ENCODE measurements around the gene CDON.
"Not testable (repeated sequence)": the region's sequence is repeated elsewhere in the genome, so short reads cannot be mapped to it uniquely, and the experiment has no call there.

CDON gene

GRCh38 chr11:126032375-126032774 is 30.3 kb downstream of the CDON start:
- H3K27me3 ChIP-seq (ENCODE audit: insufficient read depth, low read length, poor library complexity), result no peaks in the 10 kb centered on the region
- no peak overlapping the region for H2BK15ac ChIP-seq (replicated peaks; ENCODE audit: low read depth)
- no peak overlapping the region for H2BK120ac ChIP-seq (ENCODE audit: low read depth, low read length)
- H3K4me2 ChIP-seq (ENCODE audit: low read length), result no peak overlapping the region
- no peak overlapping the region for H3K4ac ChIP-seq (ENCODE audit: low read depth, low read length)
- H4K5ac ChIP-seq (ENCODE audit: low read length), result no peak overlapping the region
- H3K9ac ChIP-seq (ENCODE audit: low read length), result no peak overlapping the region
- no peaks in the 10 kb centered on the region for H3K36me3 ChIP-seq (ENCODE audit: control insufficient read depth, insufficient read depth, low read length)
- no peak for DNase-seq
- no peak overlapping the region for H2AK5ac ChIP-seq (ENCODE audit: low read length)
- H3K27ac ChIP-seq (ENCODE audit: low read depth, low read length), result no peak overlapping the region
- H3K23ac ChIP-seq (ENCODE audit: low read length), result no peak overlapping the region
- H4K8ac ChIP-seq (ENCODE audit: low read depth, low read length), result no peak overlapping the region
- no peak overlapping the region for H3K56ac ChIP-seq (ENCODE audit: low read length)
- H2BK5ac ChIP-seq (ENCODE audit: low read length), result no peak overlapping the region
- H3K4me3 ChIP-seq (ENCODE audit: low read length), result no peak overlapping the region
- H3K79me1 ChIP-seq (ENCODE audit: low read length), result peaks cover 4% of the 10 kb centered on the region
- no peak overlapping the region for H3K18ac ChIP-seq (ENCODE audit: low read length)
- H3K4me1 ChIP-seq (ENCODE audit: control insufficient read depth, low read depth, low read length), result peaks cover 8% of the 10 kb centered on the region
- no peaks in the 10 kb centered on the region for H3K79me2 ChIP-seq (ENCODE audit: control insufficient read depth, insufficient read depth, low read length)
- no CpG with 5 or more reads among the region's 7 CpGs for WGBS (ENCODE audit: extremely low coverage, insufficient coverage, low lambda C conversion rate)

GRCh38 chr11:126029805-126030204 is 32.9 kb downstream of the CDON start:
- no CpG with 5 or more reads among the region's 2 CpGs for WGBS (ENCODE audit: extremely low coverage, insufficient coverage, low lambda C conversion rate)

GRCh38 chr11:126029237-126029636 is 33.4 kb downstream of the CDON start:
- Histone ChIP-seq H3K79me2 (ENCODE audit: control insufficient read depth, insufficient read depth, low read length) (no peaks in the 10 kb centered on the region), H3K27me3 (ENCODE audit: insufficient read depth, low read length, poor library complexity) (no peaks in the 10 kb centered on the region), H2BK120ac (ENCODE audit: low read depth, low read length) (no peak overlapping the region), H3K27ac (ENCODE audit: low read depth, low read length) (no peak overlapping the region), H3K4me2 (ENCODE audit: low read length) (no peak overlapping the region), H3K4me1 (ENCODE audit: control insufficient read depth, low read depth, low read length) (peaks cover 5% of the 10 kb centered on the region), H3K79me1 (ENCODE audit: low read length) (peaks cover 3% of the 10 kb centered on the region), H3K4me3 (ENCODE audit: low read length) (no peak overlapping the region), H3K36me3 (ENCODE audit: control insufficient read depth, insufficient read depth, low read length) (no peaks in the 10 kb centered on the region), H3K9ac (ENCODE audit: low read length) (no peak overlapping the region), H2AK5ac (ENCODE audit: low read length) (no peak overlapping the region), H2BK15ac (replicated peaks; ENCODE audit: low read depth) (no peak overlapping the region), H4K5ac (ENCODE audit: low read length) (no peak overlapping the region), H4K8ac (ENCODE audit: low read depth, low read length) (no peak overlapping the region), H2BK5ac (ENCODE audit: low read length) (no peak overlapping the region), H3K18ac (ENCODE audit: low read length) (no peak overlapping the region), H3K56ac (ENCODE audit: low read length) (no peak overlapping the region), H3K23ac (ENCODE audit: low read length) (no peak overlapping the region), H3K4ac (ENCODE audit: low read depth, low read length) (no peak overlapping the region)
- no CpG with 5 or more reads among the region's 4 CpGs for WGBS (ENCODE audit: extremely low coverage, insufficient coverage, low lambda C conversion rate)
- DNase-seq, result no peak

More at GRCh38 chr11:126029805-126030204, 32.9 kb downstream of the CDON start:
- H3K27ac ChIP-seq (ENCODE audit: low read depth, low read length), result no peak overlapping the region
- no peak overlapping the region for H3K4me3 ChIP-seq (ENCODE audit: low read length)
- H3K56ac ChIP-seq (ENCODE audit: low read length), result no peak overlapping the region
- no peaks in the 10 kb centered on the region for H3K36me3 ChIP-seq (ENCODE audit: control insufficient read depth, insufficient read depth, low read length)
- H2AK5ac ChIP-seq (ENCODE audit: low read length), result no peak overlapping the region
- H2BK5ac ChIP-seq (ENCODE audit: low read length), result no peak overlapping the region
- no peak overlapping the region for H3K4me2 ChIP-seq (ENCODE audit: low read length)
- H3K4me1 ChIP-seq (ENCODE audit: control insufficient read depth, low read depth, low read length), result peaks cover 8% of the 10 kb centered on the region
- H3K9ac ChIP-seq (ENCODE audit: low read length), result no peak overlapping the region
- peaks cover 4% of the 10 kb centered on the region for H3K79me1 ChIP-seq (ENCODE audit: low read length)
- DNase-seq, result no peak
- H4K8ac ChIP-seq (ENCODE audit: low read depth, low read length), result no peak overlapping the region
- H3K23ac ChIP-seq (ENCODE audit: low read length), result no peak overlapping the region
- H3K4ac ChIP-seq (ENCODE audit: low read depth, low read length), result no peak overlapping the region
- no peaks in the 10 kb centered on the region for H3K79me2 ChIP-seq (ENCODE audit: control insufficient read depth, insufficient read depth, low read length)
- no peak overlapping the region for H4K5ac ChIP-seq (ENCODE audit: low read length)
- no peak overlapping the region for H2BK120ac ChIP-seq (ENCODE audit: low read depth, low read length)
- no peak overlapping the region for H2BK15ac ChIP-seq (replicated peaks; ENCODE audit: low read depth)
- H3K27me3 ChIP-seq (ENCODE audit: insufficient read depth, low read length, poor library complexity), result no peaks in the 10 kb centered on the region
- no peak overlapping the region for H3K18ac ChIP-seq (ENCODE audit: low read length)

GRCh38 chr11:126028534-126028933 is 34.1 kb downstream of the CDON start:
- H3K4me3 ChIP-seq (ENCODE audit: low read length); H3K9ac ChIP-seq (ENCODE audit: low read length); H3K79me2 ChIP-seq (ENCODE audit: control insufficient read depth, insufficient read depth, low read length); H3K27ac ChIP-seq (ENCODE audit: low read depth, low read length); H2BK120ac ChIP-seq (ENCODE audit: low read depth, low read length); H3K4me1 ChIP-seq (ENCODE audit: control insufficient read depth, low read depth, low read length); H4K8ac ChIP-seq (ENCODE audit: low read depth, low read length); H2BK5ac ChIP-seq (ENCODE audit: low read length); H3K79me1 ChIP-seq (ENCODE audit: low read length); H3K27me3 ChIP-seq (ENCODE audit: insufficient read depth, low read length, poor library complexity); H3K23ac ChIP-seq (ENCODE audit: low read length); H3K4ac ChIP-seq (ENCODE audit: low read depth, low read length); H3K18ac ChIP-seq (ENCODE audit: low read length); DNase-seq; H3K36me3 ChIP-seq (ENCODE audit: control insufficient read depth, insufficient read depth, low read length); H2AK5ac ChIP-seq (ENCODE audit: low read length); H4K5ac ChIP-seq (ENCODE audit: low read length); H3K4me2 ChIP-seq (ENCODE audit: low read length); H3K56ac ChIP-seq (ENCODE audit: low read length); H2BK15ac ChIP-seq (replicated peaks; ENCODE audit: low read depth): not testable (repeated sequence)
- no CpG with 5 or more reads among the region's 3 CpGs for WGBS (ENCODE audit: extremely low coverage, insufficient coverage, low lambda C conversion rate)

GRCh38 chr11:126026579-126026978 is 36.1 kb downstream of the CDON start:
- Histone ChIP-seq H3K4me2 (ENCODE audit: low read length) (no peak overlapping the region), H3K4me1 (ENCODE audit: control insufficient read depth, low read depth, low read length) (no peaks in the 10 kb centered on the region), H3K56ac (ENCODE audit: low read length) (no peak overlapping the region), H3K79me2 (ENCODE audit: control insufficient read depth, insufficient read depth, low read length) (no peaks in the 10 kb centered on the region), H4K5ac (ENCODE audit: low read length) (no peak overlapping the region), H4K8ac (ENCODE audit: low read depth, low read length) (no peak overlapping the region), H3K79me1 (ENCODE audit: low read length) (peaks cover 1% of the 10 kb centered on the region), H3K4ac (ENCODE audit: low read depth, low read length) (no peak overlapping the region), H3K4me3 (ENCODE audit: low read length) (no peak overlapping the region), H2BK5ac (ENCODE audit: low read length) (no peak overlapping the region), H2BK15ac (replicated peaks; ENCODE audit: low read depth) (no peak overlapping the region), H3K18ac (ENCODE audit: low read length) (no peak overlapping the region), H3K36me3 (ENCODE audit: control insufficient read depth, insufficient read depth, low read length) (no peaks in the 10 kb centered on the region), H3K23ac (ENCODE audit: low read length) (no peak overlapping the region), H2AK5ac (ENCODE audit: low read length) (no peak overlapping the region), H3K27me3 (ENCODE audit: insufficient read depth, low read length, poor library complexity) (no peaks in the 10 kb centered on the region), H3K9ac (ENCODE audit: low read length) (no peak overlapping the region), H3K27ac (ENCODE audit: low read depth, low read length) (no peak overlapping the region), H2BK120ac (ENCODE audit: low read depth, low read length) (no peak overlapping the region)
- DNase-seq, result no peak
- WGBS (ENCODE audit: extremely low coverage, insufficient coverage, low lambda C conversion rate), result no CpG with 5 or more reads among the region's 2 CpGs

GRCh38 chr11:126025822-126026221 is 36.8 kb downstream of the CDON start:
- DNase-seq, result no peak
- H2BK15ac ChIP-seq (replicated peaks; ENCODE audit: low read depth), result no peak overlapping the region
- no peaks in the 10 kb centered on the region for H3K27me3 ChIP-seq (ENCODE audit: insufficient read depth, low read length, poor library complexity)
- no peak overlapping the region for H3K4me3 ChIP-seq (ENCODE audit: low read length)
- H4K5ac ChIP-seq (ENCODE audit: low read length), result no peak overlapping the region
- no peak overlapping the region for H2BK120ac ChIP-seq (ENCODE audit: low read depth, low read length)
- no CpG with 5 or more reads among the region's 1 CpG for WGBS (ENCODE audit: extremely low coverage, insufficient coverage, low lambda C conversion rate)
- no peak overlapping the region for H3K18ac ChIP-seq (ENCODE audit: low read length)
- H3K79me2 ChIP-seq (ENCODE audit: control insufficient read depth, insufficient read depth, low read length), result no peaks in the 10 kb centered on the region
- H3K27ac ChIP-seq (ENCODE audit: low read depth, low read length), result no peak overlapping the region
- no peak overlapping the region for H3K56ac ChIP-seq (ENCODE audit: low read length)
- no peak overlapping the region for H3K9ac ChIP-seq (ENCODE audit: low read length)
- H3K4me1 ChIP-seq (ENCODE audit: control insufficient read depth, low read depth, low read length), result no peaks in the 10 kb centered on the region
- peaks cover 1% of the 10 kb centered on the region for H3K79me1 ChIP-seq (ENCODE audit: low read length)
- no peaks in the 10 kb centered on the region for H3K36me3 ChIP-seq (ENCODE audit: control insufficient read depth, insufficient read depth, low read length)
- H3K4me2 ChIP-seq (ENCODE audit: low read length), result no peak overlapping the region
- no peak overlapping the region for H2AK5ac ChIP-seq (ENCODE audit: low read length)
- H3K4ac ChIP-seq (ENCODE audit: low read depth, low read length), result no peak overlapping the region
- H3K23ac ChIP-seq (ENCODE audit: low read length), result no peak overlapping the region
- no peak overlapping the region for H2BK5ac ChIP-seq (ENCODE audit: low read length)
- no peak overlapping the region for H4K8ac ChIP-seq (ENCODE audit: low read depth, low read length)
